ENCODE measurements around the gene TMPRSS12.

GRCh38 chr12:50901685-50902113, 59.0 kb downstream of the TMPRSS12 start:
- no peak for TF ChIP-seq CTCF (IDR thresholded peaks at IDR 0.05)
- TF ChIP-seq POLR2A (IDR thresholded peaks at IDR 0.05), result no peak
